Measurements from ENCODE around the gene LRRC43.
A peak's percentile ranks its signal among the peaks of the same experiment; 100 is the strongest.

Gene LRRC43

GRCh38 chr12:122182887-122183587 lies at the start of gene LRRC43:
TSS of gene LRRC43 (plus strand) at chr12:122183123. CDS start at chr12:122183145, 22 bp downstream.
- DNase-seq (ENCODE audit: low read depth): no peak

GRCh38 chr12:122133192-122133950 lies 49.6 kb upstream of the LRRC43 start:
- DNase-seq (ENCODE audit: low read depth): no peak

- DNase-seq (ENCODE audit: low read depth): no peak
These were observed 47.4 kb upstream of the LRRC43 start for GRCh38 chr12:122135437-122136031.

- no peak for DNase-seq (ENCODE audit: low read depth)
These were observed 45.7 kb upstream of the LRRC43 start for GRCh38 chr12:122137229-122137628.

- DNase-seq (ENCODE audit: low read depth): no peak
These were observed 45.2 kb upstream of the LRRC43 start for GRCh38 chr12:122137681-122138080.

GRCh38 chr12:122138181-122138580 lies 44.7 kb upstream of the LRRC43 start:
- no peak for DNase-seq (ENCODE audit: low read depth)

- DNase-seq (ENCODE audit: low read depth): no peak
These were observed 44.3 kb upstream of the LRRC43 start for GRCh38 chr12:122138616-122139015.

GRCh38 chr12:122139266-122139665 lies 43.7 kb upstream of the LRRC43 start:
- no peak for DNase-seq (ENCODE audit: low read depth)

GRCh38 chr12:122139941-122140340 lies 43.0 kb upstream of the LRRC43 start:
- DNase-seq (ENCODE audit: low read depth): no peak

- DNase-seq (ENCODE audit: low read depth): no peak
These were observed 42.3 kb upstream of the LRRC43 start for GRCh38 chr12:122140467-122141257.

GRCh38 chr12:122141911-122142725 lies 40.8 kb upstream of the LRRC43 start:
- no peak for DNase-seq (ENCODE audit: low read depth)

GRCh38 chr12:122142857-122143256 lies 40.1 kb upstream of the LRRC43 start:
- DNase-seq (ENCODE audit: low read depth): no peak

GRCh38 chr12:122144885-122145284 lies 38.0 kb upstream of the LRRC43 start:
- no peak for DNase-seq (ENCODE audit: low read depth)

- no peak for DNase-seq (ENCODE audit: low read depth)
These were observed 37.2 kb upstream of the LRRC43 start for GRCh38 chr12:122145505-122146330.

- DNase-seq (ENCODE audit: low read depth): no peak
These were observed 35.2 kb upstream of the LRRC43 start for GRCh38 chr12:122147514-122148290.

GRCh38 chr12:122148657-122149056 lies 34.3 kb upstream of the LRRC43 start:
- peak; percentile 29 for DNase-seq (ENCODE audit: low read depth)

GRCh38 chr12:122150127-122150681 lies 32.7 kb upstream of the LRRC43 start:
- DNase-seq (ENCODE audit: low read depth): no peak

GRCh38 chr12:122152754-122153153 lies 30.2 kb upstream of the LRRC43 start:
- DNase-seq (ENCODE audit: low read depth): no peak

GRCh38 chr12:122155705-122156104 lies 27.2 kb upstream of the LRRC43 start:
- no peak for DNase-seq (ENCODE audit: low read depth)
